ENCODE measurements around the gene PCDHGA4. TPM values are rescaled to one million over a fixed set of nuclear protein-coding genes. Genes with fewer than 3 reads are reported as not detected.
"Not testable (repeated sequence)": the region's sequence is repeated elsewhere in the genome, so short reads cannot be mapped to it uniquely, and the experiment has no call there.

PCDHGA4 gene
- total RNA-seq, 1 donor from 2014 or later: 0.72 TPM

DNA sequence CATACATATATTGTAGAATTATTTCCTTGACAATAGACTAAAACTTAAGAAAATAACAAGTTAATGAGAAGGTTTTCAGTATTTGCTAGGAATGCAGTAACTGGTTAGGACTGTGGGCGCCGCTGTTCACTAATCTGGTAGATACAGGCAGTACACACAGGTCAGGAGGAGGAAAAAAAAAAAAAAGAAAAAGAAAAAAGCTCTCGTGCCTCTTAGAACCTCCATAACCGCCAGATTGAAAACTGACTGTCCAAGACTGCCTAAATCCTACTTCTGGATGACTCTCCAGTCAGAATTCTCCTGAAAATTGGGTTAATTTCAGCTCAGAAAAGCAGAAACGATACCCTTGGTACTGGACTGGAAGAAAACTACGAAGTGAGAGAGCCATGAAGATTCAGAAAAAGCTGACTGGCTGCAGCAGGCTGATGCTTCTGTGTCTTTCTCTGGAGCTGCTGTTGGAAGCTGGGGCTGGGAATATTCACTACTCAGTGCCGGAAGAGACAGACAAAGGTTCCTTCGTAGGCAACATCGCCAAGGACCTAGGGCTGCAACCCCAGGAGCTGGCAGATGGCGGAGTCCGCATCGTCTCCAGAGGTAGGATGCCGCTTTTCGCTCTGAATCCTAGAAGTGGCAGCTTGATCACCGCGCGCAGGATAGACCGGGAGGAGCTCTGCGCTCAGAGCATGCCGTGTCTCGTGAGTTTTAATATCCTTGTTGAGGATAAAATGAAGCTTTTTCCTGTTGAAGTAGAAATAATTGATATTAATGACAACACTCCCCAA, 24.3 kb upstream of the PCDHGA4 start, which contains the start of gene PCDHGA1:
Gene PCDHGA1, plus strand, starts transcription at position 216 of the 782 bp plus-strand sequence.
- no peak for DNase-seq (ENCODE audit: low spot score)
- no peak within 1 kb of the TSS for H3K4me3 Mint-ChIP-seq (ENCODE audit: unreplicated experiment)
- H3K27me3 Mint-ChIP-seq (ENCODE audit: low read depth): no peaks in the 10 kb centered on the region
- no peak within 1 kb of the TSS for H3K27ac Mint-ChIP-seq (ENCODE audit: unreplicated experiment)
- no peaks in the 10 kb centered on the region for H3K4me1 Mint-ChIP-seq (ENCODE audit: low read depth)
- TF ChIP-seq CTCF (IDR thresholded peaks at IDR 0.05): peak; percentile 21
- peaks cover 52% of the 10 kb centered on the region for H3K9me3 Mint-ChIP-seq (ENCODE audit: low read depth)
- H3K36me3 Mint-ChIP-seq (ENCODE audit: low read depth): peaks cover 9% of the 10 kb centered on the region

GRCh38 chr5:141332571-141332970, 22.2 kb upstream of the PCDHGA4 start:
- H3K4me1 Mint-ChIP-seq (ENCODE audit: low read depth); H3K36me3 Mint-ChIP-seq (ENCODE audit: low read depth); H3K27me3 Mint-ChIP-seq (ENCODE audit: low read depth); H3K27ac Mint-ChIP-seq (ENCODE audit: unreplicated experiment); H3K4me3 Mint-ChIP-seq (ENCODE audit: unreplicated experiment); DNase-seq (ENCODE audit: low spot score): not testable (repeated sequence)
- peaks cover 54% of the 10 kb centered on the region for H3K9me3 Mint-ChIP-seq (ENCODE audit: low read depth)

GRCh38 chr5:141338538-141339306, 16.1 kb upstream of the PCDHGA4 start, which contains the start of gene PCDHGA2:
TSS of gene PCDHGA2 (plus strand) at chr5:141338760.
- H3K27ac Mint-ChIP-seq (ENCODE audit: unreplicated experiment): no peak within 1 kb of the TSS
- no peak within 1 kb of the TSS for H3K4me3 Mint-ChIP-seq (ENCODE audit: unreplicated experiment)
- no peak for DNase-seq (ENCODE audit: low spot score)
- peaks cover 2% of the 10 kb centered on the region for H3K36me3 Mint-ChIP-seq (ENCODE audit: low read depth)
- H3K4me1 Mint-ChIP-seq (ENCODE audit: low read depth): no peaks in the 10 kb centered on the region
- peak; percentile 25 for TF ChIP-seq CTCF (IDR thresholded peaks at IDR 0.05)
- H3K27me3 Mint-ChIP-seq (ENCODE audit: low read depth): no peaks in the 10 kb centered on the region
- H3K9me3 Mint-ChIP-seq (ENCODE audit: low read depth): peaks cover 58% of the 10 kb centered on the region

DNA sequence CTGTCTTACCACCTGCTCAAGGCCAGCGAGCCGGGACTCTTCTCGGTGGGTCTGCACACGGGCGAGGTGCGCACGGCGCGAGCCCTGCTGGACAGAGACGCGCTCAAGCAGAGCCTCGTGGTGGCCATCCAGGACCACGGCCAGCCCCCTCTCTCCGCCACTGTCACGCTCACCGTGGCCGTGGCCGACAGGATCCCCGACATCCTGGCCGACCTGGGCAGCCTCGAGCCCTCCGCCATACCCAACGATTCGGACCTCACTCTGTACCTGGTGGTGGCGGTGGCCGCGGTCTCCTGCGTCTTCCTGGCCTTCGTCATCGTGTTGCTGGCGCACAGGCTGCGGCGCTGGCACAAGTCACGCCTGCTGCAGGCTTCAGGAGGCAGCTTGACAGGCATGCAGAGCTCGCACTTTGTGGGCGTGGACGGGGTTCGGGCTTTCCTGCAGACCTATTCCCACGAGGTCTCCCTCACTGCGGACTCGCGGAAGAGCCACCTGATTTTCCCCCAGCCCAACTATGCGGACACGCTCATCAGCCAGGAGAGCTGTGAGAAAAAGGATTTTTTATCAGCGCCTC, 14.0 kb upstream of the PCDHGA4 start:
- DNase-seq (ENCODE audit: low spot score); H3K27ac Mint-ChIP-seq (ENCODE audit: unreplicated experiment); H3K36me3 Mint-ChIP-seq (ENCODE audit: low read depth); H3K4me3 Mint-ChIP-seq (ENCODE audit: unreplicated experiment); H3K27me3 Mint-ChIP-seq (ENCODE audit: low read depth); H3K4me1 Mint-ChIP-seq (ENCODE audit: low read depth): not testable (repeated sequence)
- H3K9me3 Mint-ChIP-seq (ENCODE audit: low read depth): peaks cover 61% of the 10 kb centered on the region

- no peak for TF ChIP-seq CTCF (IDR thresholded peaks at IDR 0.05)
- H3K27me3 Mint-ChIP-seq (ENCODE audit: low read depth): no peaks in the 10 kb centered on the region
These were observed 12.0 kb upstream of the PCDHGA4 start for GRCh38 chr5:141342773-141343172.

More at GRCh38 chr5:141342773-141343172, 12.0 kb upstream of the PCDHGA4 start:
- Mint-ChIP-seq H3K27ac (ENCODE audit: unreplicated experiment) (no peak overlapping the region), H3K9me3 (ENCODE audit: low read depth) (peaks cover 55% of the 10 kb centered on the region), H3K4me1 (ENCODE audit: low read depth) (no peaks in the 10 kb centered on the region), H3K36me3 (ENCODE audit: low read depth) (peaks cover 2% of the 10 kb centered on the region), H3K4me3 (ENCODE audit: unreplicated experiment) (no peak overlapping the region)
- DNase-seq (ENCODE audit: low spot score): no peak
